HG03064 (cell line): ENCODE measurements around the gene ANTXR2.
"Not testable (repeated sequence)": the region's sequence is repeated elsewhere in the genome, so short reads cannot be mapped to it uniquely, and the experiment has no call there.

Experiments
- ATAC-seq: cut with Tn5 transposase; IDR thresholded peaks from one replicate; pipeline ENCODE4 v1.9.1; 2021; ENCODE audit warnings: low read depth; ENCODE audit not compliant: unreplicated experiment

The ANTXR2 gene

GRCh38 chr4:80029364-80029763 is 43.7 kb downstream of the ANTXR2 start:
- no peak for ATAC-seq

GRCh38 chr4:80027611-80028010 is 45.4 kb downstream of the ANTXR2 start:
- ATAC-seq: no peak

- ATAC-seq: no peak
These were observed 46.9 kb downstream of the ANTXR2 start for GRCh38 chr4:80026100-80026499.

DNA sequence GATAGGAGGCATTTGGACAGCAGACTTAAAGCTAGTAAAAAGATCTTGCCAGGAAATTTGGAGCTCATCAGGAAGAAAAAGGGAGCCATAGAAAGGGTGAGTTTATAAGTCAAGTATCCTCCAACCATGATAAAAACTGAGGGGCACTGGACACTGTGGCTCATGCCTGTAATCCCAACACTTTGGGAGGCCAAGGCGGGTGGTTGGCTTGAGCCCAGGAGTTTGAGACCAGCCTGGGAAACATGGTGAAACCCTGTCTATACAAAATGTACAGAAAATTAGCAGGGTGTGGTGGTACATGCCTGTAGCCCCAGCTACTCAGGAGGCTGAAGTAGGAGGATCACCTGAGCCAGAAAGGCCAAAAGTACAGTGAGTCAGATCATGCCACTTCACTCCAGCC is 48.7 kb downstream of the ANTXR2 start:
- no peak for ATAC-seq

GRCh38 chr4:80022282-80022681 is 50.7 kb downstream of the ANTXR2 start:
- ATAC-seq: no peak

- peak; percentile 54 for ATAC-seq
These were observed 55.7 kb downstream of the ANTXR2 start for GRCh38 chr4:80017125-80017854.

DNA sequence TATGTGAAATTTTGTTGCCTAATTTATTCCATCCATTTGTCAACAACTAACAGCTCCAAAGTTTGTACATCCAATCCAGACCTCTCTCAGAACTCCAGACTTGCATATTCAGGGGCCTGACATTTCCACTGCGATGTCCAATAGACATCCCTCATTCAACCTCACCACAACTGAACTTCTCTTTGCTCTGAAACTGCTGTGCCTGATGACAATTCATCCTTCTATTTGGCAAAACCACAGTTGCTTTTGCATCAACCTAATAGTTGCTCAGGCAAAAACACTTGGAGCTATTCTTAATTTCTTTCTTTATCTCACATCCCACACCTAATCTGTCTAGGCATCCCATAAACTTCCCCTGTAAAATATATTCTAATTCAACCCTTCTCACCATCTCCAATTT is 56.5 kb downstream of the ANTXR2 start:
- no peak for ATAC-seq

DNA sequence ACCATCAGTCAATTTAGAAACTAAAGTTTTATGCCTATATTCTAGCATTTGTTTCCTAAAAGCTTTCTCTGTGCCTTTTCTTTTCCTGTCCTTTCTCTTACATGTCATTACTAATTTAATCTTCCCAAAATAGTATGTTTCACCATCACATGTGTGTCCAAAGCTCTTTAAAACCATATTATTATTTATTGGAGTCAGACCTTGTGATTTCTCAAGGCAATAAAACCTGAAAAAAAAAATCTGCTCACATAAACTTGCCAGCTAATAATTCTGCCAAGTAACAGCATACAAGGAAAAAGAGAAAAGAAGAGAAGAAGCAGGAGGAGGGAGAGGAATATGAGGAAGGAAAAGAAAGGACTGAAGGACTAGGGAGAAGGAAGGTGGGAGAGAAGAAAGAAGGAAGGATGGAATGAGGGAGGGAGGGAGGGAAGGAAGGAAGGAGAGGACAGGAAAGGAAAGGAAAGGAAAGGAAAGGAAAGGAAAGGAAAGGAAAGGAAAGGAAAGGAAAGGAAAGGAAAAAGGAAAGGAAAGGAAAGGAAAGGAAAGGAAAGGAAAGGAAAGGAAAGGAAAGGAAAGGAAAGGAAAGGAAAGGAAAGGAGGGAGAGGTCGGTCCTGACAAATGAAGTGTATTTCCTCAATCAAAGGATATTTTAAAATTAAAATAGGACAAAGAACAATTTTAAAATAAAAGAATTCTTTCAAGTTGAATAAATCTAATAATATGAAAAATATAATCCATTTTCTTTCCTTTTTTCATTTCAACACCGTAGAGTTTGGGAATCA is 57.4 kb downstream of the ANTXR2 start:
- no peak for ATAC-seq

DNA sequence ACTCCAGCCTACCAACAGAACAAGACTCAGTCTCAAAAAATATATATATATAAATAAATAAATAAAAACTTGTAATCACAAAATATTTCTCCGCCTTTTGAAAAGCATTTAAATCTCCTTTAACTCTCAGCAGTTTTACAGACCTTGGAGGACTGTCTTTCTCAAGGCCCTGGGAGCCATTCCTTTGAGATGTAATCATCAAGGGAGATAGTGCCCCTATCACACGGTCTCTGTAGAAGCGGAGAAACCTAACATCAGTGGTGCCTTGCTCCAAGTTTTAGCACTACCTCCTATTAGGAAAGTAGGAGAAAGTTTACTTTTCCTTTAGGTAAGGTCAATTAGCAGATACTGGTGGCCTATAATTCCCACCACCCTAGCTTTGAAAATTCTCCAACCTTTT is 58.5 kb downstream of the ANTXR2 start:
- ATAC-seq: no peak

- no peak for ATAC-seq
These were observed 60.7 kb downstream of the ANTXR2 start for GRCh38 chr4:80012291-80012690.

DNA sequence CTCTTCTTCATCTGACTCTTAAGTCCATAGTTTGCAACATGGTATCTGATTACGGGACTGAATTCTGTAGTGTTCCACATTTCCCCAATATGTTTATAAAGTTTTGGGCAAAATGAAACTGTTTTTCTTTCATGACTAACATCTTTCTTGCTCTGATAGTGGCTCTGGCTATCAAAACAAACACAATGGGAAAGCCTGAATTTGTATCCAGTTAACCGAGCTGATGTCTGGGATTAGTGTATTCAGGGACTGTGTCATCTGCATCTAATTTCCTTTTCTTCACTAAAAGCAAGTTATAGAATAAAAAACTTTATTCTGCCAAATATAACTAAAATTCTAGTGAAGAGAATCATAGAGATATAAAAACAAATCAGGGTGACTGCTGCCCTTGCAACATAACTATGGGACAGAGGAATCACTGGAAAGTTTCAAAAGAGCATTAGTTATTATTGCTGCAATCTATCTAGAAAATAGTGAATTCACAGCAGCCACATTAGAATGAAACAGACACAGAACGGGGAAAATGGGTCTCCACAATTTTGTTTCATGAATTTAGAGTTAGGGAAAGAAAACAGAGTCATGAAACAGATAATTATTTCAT is 61.3 kb downstream of the ANTXR2 start:
- ATAC-seq: no peak

- ATAC-seq: no peak
These were observed 62.7 kb downstream of the ANTXR2 start for GRCh38 chr4:80010316-80010715.

DNA sequence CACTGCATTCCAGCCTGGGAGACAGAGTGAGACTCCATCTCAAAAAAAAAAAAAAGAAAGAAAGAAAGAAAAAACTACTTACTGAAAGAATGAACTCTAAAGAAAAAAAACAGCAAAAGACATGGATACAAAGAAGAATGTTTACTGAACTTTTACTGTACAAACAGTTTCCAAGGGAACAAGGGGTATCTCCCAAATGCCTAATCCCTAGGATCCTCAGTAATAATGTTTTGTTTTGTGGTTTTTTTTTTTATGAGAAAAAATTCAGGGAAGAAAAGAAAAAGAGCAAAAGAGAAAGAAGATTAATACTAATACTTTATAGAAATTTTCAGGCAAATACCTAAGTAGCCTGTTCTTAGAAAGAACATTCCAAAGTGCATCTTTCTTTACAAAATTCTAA is 63.2 kb downstream of the ANTXR2 start:
- ATAC-seq: no peak

GRCh38 chr4:80008971-80009370 is 64.1 kb downstream of the ANTXR2 start:
- ATAC-seq: no peak

GRCh38 chr4:80008351-80008750 is 64.7 kb downstream of the ANTXR2 start:
- no peak for ATAC-seq

DNA sequence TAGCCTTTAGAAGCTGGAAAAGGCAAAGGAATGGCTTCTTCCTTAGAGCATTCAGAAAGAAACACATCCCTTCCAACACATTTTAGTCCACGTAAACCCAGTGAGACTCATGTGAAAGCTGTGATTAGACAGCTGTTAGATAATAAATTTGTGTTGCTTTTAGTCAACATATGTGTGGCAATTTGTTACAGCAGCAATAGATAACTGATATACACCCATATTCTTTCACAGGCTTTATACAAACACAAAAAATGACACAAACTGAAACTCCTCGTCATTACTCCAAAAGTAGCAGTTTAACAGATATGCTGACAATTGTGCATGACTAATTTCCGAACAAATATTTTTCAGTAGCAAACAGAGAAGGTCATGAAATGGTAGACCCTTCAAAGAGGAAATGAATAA is 65.3 kb downstream of the ANTXR2 start:
- ATAC-seq: peak; percentile 81

DNA sequence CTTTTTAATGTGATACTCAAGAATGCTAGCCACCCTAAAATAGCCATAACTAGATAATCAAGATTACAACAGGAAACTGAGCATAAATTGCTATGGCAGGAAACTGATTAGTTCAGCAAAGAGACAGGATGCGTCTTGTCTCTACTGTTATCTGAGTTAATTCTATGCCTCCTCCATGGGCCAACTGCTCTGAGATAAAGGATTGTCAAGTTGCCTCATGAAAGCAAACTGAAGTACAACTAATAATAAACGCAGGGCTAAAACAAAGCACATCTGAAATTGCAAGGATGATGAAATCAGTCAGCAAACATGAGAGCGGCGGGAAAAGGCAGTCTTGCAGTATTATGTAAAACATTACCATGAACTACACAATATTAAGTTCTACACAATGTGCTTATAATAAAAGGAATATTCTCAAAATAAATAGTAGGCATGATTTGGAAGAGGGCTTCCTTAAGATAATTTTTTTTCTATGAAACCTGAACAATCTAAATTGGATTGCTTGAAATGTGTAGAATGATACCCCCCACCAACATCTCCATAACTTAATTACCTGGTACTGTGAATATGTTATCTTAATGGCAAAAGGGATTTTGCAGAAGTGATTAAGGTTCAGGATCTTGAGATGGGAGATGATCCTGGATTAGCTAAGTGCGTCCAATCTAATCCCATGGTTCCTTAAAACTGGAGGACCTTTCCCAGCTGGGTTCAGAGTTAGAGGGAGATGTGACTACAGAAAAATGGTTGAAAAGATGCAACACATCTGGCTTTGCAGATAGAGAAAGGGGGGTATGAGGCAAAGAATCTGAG is 65.9 kb downstream of the ANTXR2 start:
- no peak for ATAC-seq

- no peak for ATAC-seq
These were observed 67.2 kb downstream of the ANTXR2 start for GRCh38 chr4:80005863-80006262.

- no peak for ATAC-seq
These were observed 68.7 kb downstream of the ANTXR2 start for GRCh38 chr4:80004319-80004718.

DNA sequence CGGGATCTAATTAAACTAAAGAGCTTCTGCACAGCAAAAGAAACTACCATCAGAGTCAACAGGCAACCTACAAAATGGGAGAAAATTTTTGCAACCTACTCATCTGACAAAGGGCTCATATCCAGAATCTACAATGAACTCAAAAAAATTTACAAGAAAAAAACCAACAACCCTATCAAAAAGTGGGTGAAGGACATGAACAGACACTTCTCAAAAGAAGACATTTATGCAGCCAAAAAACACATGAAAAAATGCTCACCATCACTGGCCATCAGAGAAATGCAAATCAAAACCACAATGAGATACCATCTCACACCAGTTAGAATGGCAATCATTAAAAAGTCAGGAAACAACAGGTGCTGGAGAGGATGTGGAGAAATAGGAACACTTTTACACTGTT is 70.5 kb downstream of the ANTXR2 start:
- ATAC-seq: not testable (repeated sequence)

GRCh38 chr4:79999048-79999447 is 74.0 kb downstream of the ANTXR2 start:
- not testable (repeated sequence) for ATAC-seq
